Kidney (tissue), 14 donors: ENCODE measurements around the gene CEP112. TPM values are rescaled to one million over a fixed set of nuclear protein-coding genes. Genes with fewer than 3 reads are reported as not detected.

Experiments
- DNase-seq, 5 donors: peaks; one replicate each; pipeline ENCODE4 v3.0.0-alpha.2; 2013 to 2020
- FAIRE-seq: peaks from 2 replicates; lab custom pipeline; 2012; peaks lifted over from hg19 to GRCh38; lab: Jason Lieb, UNC
- H3K27ac ChIP-seq, 2 donors: one replicate each; pipeline ENCODE4 v1.7.0; 2013; ENCODE audit warnings: low read depth in 2 of 2, low read length in 2 of 2, inconsistent platforms in 1 of 2
- H3K27me3 ChIP-seq: one replicate; pipeline ENCODE4 v1.7.1; 2013; ENCODE audit warnings: low read length, inconsistent platforms; ENCODE audit not compliant: control insufficient read depth, insufficient read depth
- H3K36me3 ChIP-seq, 3 donors: one replicate each; pipeline versions ENCODE4 v1.7.0 to v1.7.1; 2013; ENCODE audit warnings: low read length in 3 of 3, control low read depth in 1 of 3, inconsistent platforms in 1 of 3; ENCODE audit not compliant: insufficient read depth in 3 of 3, control insufficient read depth in 2 of 3
- H3K4me1 ChIP-seq, 3 donors: one replicate each; pipeline versions ENCODE4 v1.7.0 to v1.7.1; 2013; ENCODE audit warnings: low read length in 3 of 3, inconsistent platforms in 1 of 3, low read depth in 1 of 3; ENCODE audit not compliant: control insufficient read depth in 2 of 3, insufficient read depth in 2 of 3
- H3K4me3 ChIP-seq, 3 donors: one replicate each; pipeline versions ENCODE4 v1.7.0 to v1.8.1; 2013; ENCODE audit warnings: low read length in 3 of 3, control low read depth in 1 of 3, inconsistent platforms in 1 of 3
- H3K9ac ChIP-seq, 3 donors: one replicate each; pipeline versions ENCODE4 v1.7.0 to v1.7.1; 2013; ENCODE audit warnings: low read length in 3 of 3, control low read depth in 1 of 3, inconsistent platforms in 1 of 3
- H3K9me3 ChIP-seq, 3 donors: one replicate each; pipeline versions ENCODE4 v1.7.0 to v1.7.1; 2013; ENCODE audit warnings: low read length in 3 of 3, control low read depth in 1 of 3, inconsistent platforms in 1 of 3; ENCODE audit not compliant: control insufficient read depth in 2 of 3, insufficient read depth in 1 of 3
- CTCF ChIP-seq: IDR thresholded peaks from 3 replicates; pipeline ENCODE4 v1.5.1; 2012; ENCODE audit warnings: mild to moderate bottlenecking, moderate library complexity, borderline replicate concordance; ENCODE audit not compliant: insufficient read depth; ENCODE audit errors: extremely low read depth
- intact Hi-C: fragments of 100-400 bp; cut with DNase I; formaldehyde crosslinking; loops from one replicate; pipeline ENCODE4 v1.11.1; 2022
- polyA plus RNA-seq: library from polyadenylated mRNA; stranded (reverse); fragments of 350-450 nt; fragmentation: Illumina TruSeq; extraction: RNeasy Lipid Tissue Mini Kit (QIAGEN cat#74804); gene quantifications from one replicate; pipeline ENCODE4 v1.2.3, GENCODE V29; 2014; ENCODE audit warnings: low read depth, low replicate concordance; ENCODE audit not compliant: insufficient read depth
- total RNA-seq: library from RNA; stranded (reverse); fragmentation: NEBNext Ultra II Directional; extraction: Animal tissue kit (Norgen Biotek cat#: 25700); gene quantifications from one replicate; pipeline ENCODE4 v1.2.1, GENCODE V29; 2021
- donor health status: control.
- donor health status: control.
- donor health status: control.
- donor health status: control.
- donor health status: control.
- donor health status: DM: yes; HTN: yes; CAD: no.
- donor health status: Normal renal cell carcinoma (clear cell type).

Gene CEP112
- total and polyA plus RNA-seq, 2 donors from 2014 or later, result 17.0 to 27.4 TPM

- no peak overlapping the region for H3K9ac ChIP-seq
- no peak for TF ChIP-seq CTCF
- no peaks in the 10 kb centered on the region for H3K27me3 ChIP-seq
- H3K27ac ChIP-seq, result no peak overlapping the region
- FAIRE-seq, result no peak
- H3K4me3 ChIP-seq, result no peak overlapping the region
- no peaks in the 10 kb centered on the region for H3K4me1 ChIP-seq
- H3K36me3 ChIP-seq, result no peaks in the 10 kb centered on the region
- intact Hi-C loops, result no loop called here
- no peaks in the 10 kb centered on the region for H3K9me3 ChIP-seq
- DNase-seq, result no peak
Observed at GRCh38 chr17:65967372-65967771, 224.6 kb downstream of the CEP112 start.

GRCh38 chr17:65966072-65966695 lies 225.7 kb downstream of the CEP112 start:
- H3K4me3 ChIP-seq, result no peak overlapping the region
- intact Hi-C loops, result no loop called here
- TF ChIP-seq CTCF, result no peak
- no peak for FAIRE-seq
- no peaks in the 10 kb centered on the region for H3K4me1 ChIP-seq
- H3K27ac ChIP-seq, result no peak overlapping the region
- no peaks in the 10 kb centered on the region for H3K27me3 ChIP-seq
- no peaks in the 10 kb centered on the region for H3K36me3 ChIP-seq
- H3K9ac ChIP-seq, result no peak overlapping the region
- H3K9me3 ChIP-seq, result no peaks in the 10 kb centered on the region
- DNase-seq, result peak in 1 of 5 donors; percentile 20

- no peak for TF ChIP-seq CTCF
- DNase-seq, result no peak
- no peak for FAIRE-seq
- Histone ChIP-seq H3K4me1 (no peaks in the 10 kb centered on the region), H3K36me3 (no peaks in the 10 kb centered on the region), H3K4me3 (no peak overlapping the region), H3K27ac (no peak overlapping the region), H3K27me3 (no peaks in the 10 kb centered on the region), H3K9me3 (peaks cover 0 to 4% (median 0%) of the 10 kb centered on the region in 3 donors), H3K9ac (no peak overlapping the region)
- intact Hi-C loops, result no loop called here
Observed at GRCh38 chr17:65963179-65963578, 228.8 kb downstream of the CEP112 start.

- no peak overlapping the region for H3K9ac ChIP-seq
- H3K4me3 ChIP-seq, result no peak overlapping the region
- FAIRE-seq, result no peak
- no peaks in the 10 kb centered on the region for H3K27me3 ChIP-seq
- H3K4me1 ChIP-seq, result no peaks in the 10 kb centered on the region
- peak in 1 of 5 donors; percentile 30 for DNase-seq
- TF ChIP-seq CTCF, result no peak
- H3K36me3 ChIP-seq, result no peaks in the 10 kb centered on the region
- no peak overlapping the region for H3K27ac ChIP-seq
- H3K9me3 ChIP-seq, result peaks cover 0 to 6% (median 0%) of the 10 kb centered on the region in 3 donors
- intact Hi-C loops, result no loop called here
Observed at GRCh38 chr17:65959630-65960029, 232.3 kb downstream of the CEP112 start.
